ENCODE measurements around the gene ARRDC2. TPM values are rescaled to one million over a fixed set of nuclear protein-coding genes. Genes with fewer than 3 reads are reported as not detected.

Gene ARRDC2
- total and polyA plus RNA-seq, 9 of the 15 experiments (the other 6 are each of a cell fraction or from before 2014, with no cell fraction given): 1.9 to 27.4 (median 15.2) TPM

- no peak for TF ChIP-seq UBTF (IDR thresholded peaks at IDR 0.05; ENCODE audit: borderline replicate concordance in 1 of 2, low read depth in 2 of 2, low read length in 2 of 2)
- TF ChIP-seq, protein P1, sequence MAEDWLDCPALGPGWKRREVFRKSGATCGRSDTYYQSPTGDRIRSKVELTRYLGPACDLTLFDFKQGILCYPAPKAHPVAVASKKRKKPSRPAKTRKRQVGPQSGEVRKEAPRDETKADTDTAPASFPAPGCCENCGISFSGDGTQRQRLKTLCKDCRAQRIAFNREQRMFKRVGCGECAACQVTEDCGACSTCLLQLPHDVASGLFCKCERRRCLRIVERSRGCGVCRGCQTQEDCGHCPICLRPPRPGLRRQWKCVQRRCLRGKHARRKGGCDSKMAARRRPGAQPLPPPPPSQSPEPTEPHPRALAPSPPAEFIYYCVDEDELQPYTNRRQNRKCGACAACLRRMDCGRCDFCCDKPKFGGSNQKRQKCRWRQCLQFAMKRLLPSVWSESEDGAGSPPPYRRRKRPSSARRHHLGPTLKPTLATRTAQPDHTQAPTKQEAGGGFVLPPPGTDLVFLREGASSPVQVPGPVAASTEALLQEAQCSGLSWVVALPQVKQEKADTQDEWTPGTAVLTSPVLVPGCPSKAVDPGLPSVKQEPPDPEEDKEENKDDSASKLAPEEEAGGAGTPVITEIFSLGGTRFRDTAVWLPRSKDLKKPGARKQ (CRISPR knock-in tag; IDR thresholded peaks at IDR 0.05): no peak
- TF ChIP-seq, protein P2, sequence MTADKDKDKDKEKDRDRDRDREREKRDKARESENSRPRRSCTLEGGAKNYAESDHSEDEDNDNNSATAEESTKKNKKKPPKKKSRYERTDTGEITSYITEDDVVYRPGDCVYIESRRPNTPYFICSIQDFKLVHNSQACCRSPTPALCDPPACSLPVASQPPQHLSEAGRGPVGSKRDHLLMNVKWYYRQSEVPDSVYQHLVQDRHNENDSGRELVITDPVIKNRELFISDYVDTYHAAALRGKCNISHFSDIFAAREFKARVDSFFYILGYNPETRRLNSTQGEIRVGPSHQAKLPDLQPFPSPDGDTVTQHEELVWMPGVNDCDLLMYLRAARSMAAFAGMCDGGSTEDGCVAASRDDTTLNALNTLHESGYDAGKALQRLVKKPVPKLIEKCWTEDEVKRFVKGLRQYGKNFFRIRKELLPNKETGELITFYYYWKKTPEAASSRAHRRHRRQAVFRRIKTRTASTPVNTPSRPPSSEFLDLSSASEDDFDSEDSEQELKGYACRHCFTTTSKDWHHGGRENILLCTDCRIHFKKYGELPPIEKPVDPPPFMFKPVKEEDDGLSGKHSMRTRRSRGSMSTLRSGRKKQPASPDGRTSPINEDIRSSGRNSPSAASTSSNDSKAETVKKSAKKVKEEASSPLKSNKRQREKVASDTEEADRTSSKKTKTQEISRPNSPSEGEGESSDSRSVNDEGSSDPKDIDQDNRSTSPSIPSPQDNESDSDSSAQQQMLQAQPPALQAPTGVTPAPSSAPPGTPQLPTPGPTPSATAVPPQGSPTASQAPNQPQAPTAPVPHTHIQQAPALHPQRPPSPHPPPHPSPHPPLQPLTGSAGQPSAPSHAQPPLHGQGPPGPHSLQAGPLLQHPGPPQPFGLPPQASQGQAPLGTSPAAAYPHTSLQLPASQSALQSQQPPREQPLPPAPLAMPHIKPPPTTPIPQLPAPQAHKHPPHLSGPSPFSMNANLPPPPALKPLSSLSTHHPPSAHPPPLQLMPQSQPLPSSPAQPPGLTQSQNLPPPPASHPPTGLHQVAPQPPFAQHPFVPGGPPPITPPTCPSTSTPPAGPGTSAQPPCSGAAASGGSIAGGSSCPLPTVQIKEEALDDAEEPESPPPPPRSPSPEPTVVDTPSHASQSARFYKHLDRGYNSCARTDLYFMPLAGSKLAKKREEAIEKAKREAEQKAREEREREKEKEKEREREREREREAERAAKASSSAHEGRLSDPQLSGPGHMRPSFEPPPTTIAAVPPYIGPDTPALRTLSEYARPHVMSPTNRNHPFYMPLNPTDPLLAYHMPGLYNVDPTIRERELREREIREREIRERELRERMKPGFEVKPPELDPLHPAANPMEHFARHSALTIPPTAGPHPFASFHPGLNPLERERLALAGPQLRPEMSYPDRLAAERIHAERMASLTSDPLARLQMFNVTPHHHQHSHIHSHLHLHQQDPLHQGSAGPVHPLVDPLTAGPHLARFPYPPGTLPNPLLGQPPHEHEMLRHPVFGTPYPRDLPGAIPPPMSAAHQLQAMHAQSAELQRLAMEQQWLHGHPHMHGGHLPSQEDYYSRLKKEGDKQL (CRISPR knock-in tag; IDR thresholded peaks at IDR 0.05; ENCODE audit: borderline replicate concordance): no peak
- no peak for TF ChIP-seq KLF6 (CRISPR knock-in tag; IDR thresholded peaks at IDR 0.05; ENCODE audit: borderline replicate concordance)
- peak; percentile 39 for TF ChIP-seq TAF1 (IDR thresholded peaks at IDR 0.05; ENCODE audit: control insufficient read depth, extremely low read depth, insufficient read depth, low read length, severe bottlenecking)
- TF ChIP-seq ZNF24 (IDR thresholded peaks at IDR 0.05): peak; percentile 73
- TF ChIP-seq SETDB1 (IDR thresholded peaks at IDR 0.05; ENCODE audit: low read length): no peak
- TF ChIP-seq LEF1 (IDR thresholded peaks at IDR 0.05): peak; percentile 80; the same call in 1 of the 2 replicates
- no peak for TF ChIP-seq YBX1 (IDR thresholded peaks at IDR 0.05)
- TF ChIP-seq NFXL1 (CRISPR knock-in tag; IDR thresholded peaks at IDR 0.05): no peak
- TF ChIP-seq, protein P3, sequence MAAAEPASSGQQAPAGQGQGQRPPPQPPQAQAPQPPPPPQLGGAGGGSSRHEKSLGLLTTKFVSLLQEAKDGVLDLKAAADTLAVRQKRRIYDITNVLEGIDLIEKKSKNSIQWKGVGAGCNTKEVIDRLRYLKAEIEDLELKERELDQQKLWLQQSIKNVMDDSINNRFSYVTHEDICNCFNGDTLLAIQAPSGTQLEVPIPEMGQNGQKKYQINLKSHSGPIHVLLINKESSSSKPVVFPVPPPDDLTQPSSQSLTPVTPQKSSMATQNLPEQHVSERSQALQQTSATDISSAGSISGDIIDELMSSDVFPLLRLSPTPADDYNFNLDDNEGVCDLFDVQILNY (CRISPR knock-in tag; IDR thresholded peaks at IDR 0.05): 0 out of 2 replicates have a peak, but pooled peaks have one; percentile 19
- no peak for TF ChIP-seq HES1 (IDR thresholded peaks at IDR 0.05; ENCODE audit: low read depth)
- TF ChIP-seq ZFX (CRISPR knock-in tag; IDR thresholded peaks at IDR 0.05): peak; percentile 62
- no peak for TF ChIP-seq SIRT6 (IDR thresholded peaks at IDR 0.05; ENCODE audit: low read depth, low read length)
- TF ChIP-seq, protein P4, sequence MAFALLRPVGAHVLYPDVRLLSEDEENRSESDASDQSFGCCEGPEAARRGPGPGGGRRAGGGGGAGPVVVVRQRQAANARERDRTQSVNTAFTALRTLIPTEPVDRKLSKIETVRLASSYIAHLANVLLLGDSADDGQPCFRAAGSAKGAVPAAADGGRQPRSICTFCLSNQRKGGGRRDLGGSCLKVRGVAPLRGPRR (CRISPR knock-in tag; IDR thresholded peaks at IDR 0.05): 0 out of 2 replicates have a peak, but pooled peaks have one; percentile 22
These were observed 8.1 kb upstream of the ARRDC2 start (continued) for GRCh38 chr19:17999684-18000479.
